Measurements from ENCODE around the gene PHYKPL. TPM values are rescaled to one million over a fixed set of nuclear protein-coding genes. Genes with fewer than 3 reads are reported as not detected.

PHYKPL gene
- total RNA-seq, 1 donor from 2014 or later: 70.2 TPM

DNA sequence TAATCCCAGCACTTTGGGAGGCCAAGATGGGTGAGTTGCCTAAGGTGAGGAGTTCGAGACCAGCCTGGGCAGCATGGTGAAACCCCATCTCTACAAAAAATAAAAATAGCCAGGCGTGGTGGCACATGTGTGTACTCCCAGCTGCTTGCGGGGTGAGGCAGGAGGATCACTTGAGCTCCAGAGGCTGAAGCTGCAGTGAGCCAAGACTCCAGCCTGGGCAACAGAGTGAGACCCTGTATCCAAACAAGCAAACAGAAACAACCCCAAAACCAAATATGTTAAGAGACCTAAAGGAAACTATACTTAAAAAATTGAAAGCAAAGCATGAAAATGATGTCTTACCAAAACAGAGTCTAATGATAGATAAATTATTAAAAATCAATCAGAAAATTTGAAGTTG, 15.8 kb downstream of the PHYKPL start:
- DNase-seq (ENCODE audit: extremely low spot score, unreplicated experiment): no peak
- Mint-ChIP-seq H3K4me1 (ENCODE audit: unreplicated experiment) (peaks cover 6% of the 10 kb centered on the region), H3K4me3 (ENCODE audit: unreplicated experiment) (no peak overlapping the region), H3K9me3 (ENCODE audit: unreplicated experiment) (no peaks in the 10 kb centered on the region), H3K27me3 (ENCODE audit: unreplicated experiment) (no peaks in the 10 kb centered on the region), H3K27ac (ENCODE audit: unreplicated experiment) (no peak overlapping the region), H3K36me3 (ENCODE audit: unreplicated experiment) (peaks cover 12% of the 10 kb centered on the region)
- TF ChIP-seq, protein P1, sequence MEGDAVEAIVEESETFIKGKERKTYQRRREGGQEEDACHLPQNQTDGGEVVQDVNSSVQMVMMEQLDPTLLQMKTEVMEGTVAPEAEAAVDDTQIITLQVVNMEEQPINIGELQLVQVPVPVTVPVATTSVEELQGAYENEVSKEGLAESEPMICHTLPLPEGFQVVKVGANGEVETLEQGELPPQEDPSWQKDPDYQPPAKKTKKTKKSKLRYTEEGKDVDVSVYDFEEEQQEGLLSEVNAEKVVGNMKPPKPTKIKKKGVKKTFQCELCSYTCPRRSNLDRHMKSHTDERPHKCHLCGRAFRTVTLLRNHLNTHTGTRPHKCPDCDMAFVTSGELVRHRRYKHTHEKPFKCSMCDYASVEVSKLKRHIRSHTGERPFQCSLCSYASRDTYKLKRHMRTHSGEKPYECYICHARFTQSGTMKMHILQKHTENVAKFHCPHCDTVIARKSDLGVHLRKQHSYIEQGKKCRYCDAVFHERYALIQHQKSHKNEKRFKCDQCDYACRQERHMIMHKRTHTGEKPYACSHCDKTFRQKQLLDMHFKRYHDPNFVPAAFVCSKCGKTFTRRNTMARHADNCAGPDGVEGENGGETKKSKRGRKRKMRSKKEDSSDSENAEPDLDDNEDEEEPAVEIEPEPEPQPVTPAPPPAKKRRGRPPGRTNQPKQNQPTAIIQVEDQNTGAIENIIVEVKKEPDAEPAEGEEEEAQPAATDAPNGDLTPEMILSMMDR (IDR thresholded peaks at IDR 0.05): no peak

DNA sequence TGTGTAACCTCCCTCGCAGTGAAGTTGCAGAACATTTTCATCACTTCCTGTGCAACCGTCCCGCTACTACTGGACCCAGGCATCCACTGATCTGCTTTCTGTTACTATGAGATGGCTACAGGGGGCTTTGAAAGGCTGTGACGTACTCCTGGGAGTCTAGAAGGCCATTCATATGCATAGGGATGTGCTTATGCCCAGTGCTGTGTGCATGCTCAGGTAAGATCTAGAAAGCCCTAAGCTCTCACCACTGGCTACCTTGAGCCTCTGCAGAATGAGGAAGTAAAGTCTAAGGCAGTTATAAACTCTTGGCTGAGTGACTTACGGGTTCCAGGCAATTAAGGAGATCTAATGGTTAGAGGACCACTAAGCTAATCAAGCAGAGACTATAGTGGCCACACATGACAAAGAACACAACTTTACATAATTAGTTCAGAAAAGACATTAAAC, 16.5 kb downstream of the PHYKPL start:
- Mint-ChIP-seq H3K27ac (ENCODE audit: unreplicated experiment) (no peak overlapping the region), H3K9me3 (ENCODE audit: unreplicated experiment) (no peaks in the 10 kb centered on the region), H3K36me3 (ENCODE audit: unreplicated experiment) (peaks cover 16% of the 10 kb centered on the region), H3K4me1 (ENCODE audit: unreplicated experiment) (peaks cover 6% of the 10 kb centered on the region), H3K4me3 (ENCODE audit: unreplicated experiment) (no peak overlapping the region), H3K27me3 (ENCODE audit: unreplicated experiment) (no peaks in the 10 kb centered on the region)
- TF ChIP-seq, protein P1 (IDR thresholded peaks at IDR 0.05): no peak
- DNase-seq (ENCODE audit: extremely low spot score, unreplicated experiment): no peak

DNA sequence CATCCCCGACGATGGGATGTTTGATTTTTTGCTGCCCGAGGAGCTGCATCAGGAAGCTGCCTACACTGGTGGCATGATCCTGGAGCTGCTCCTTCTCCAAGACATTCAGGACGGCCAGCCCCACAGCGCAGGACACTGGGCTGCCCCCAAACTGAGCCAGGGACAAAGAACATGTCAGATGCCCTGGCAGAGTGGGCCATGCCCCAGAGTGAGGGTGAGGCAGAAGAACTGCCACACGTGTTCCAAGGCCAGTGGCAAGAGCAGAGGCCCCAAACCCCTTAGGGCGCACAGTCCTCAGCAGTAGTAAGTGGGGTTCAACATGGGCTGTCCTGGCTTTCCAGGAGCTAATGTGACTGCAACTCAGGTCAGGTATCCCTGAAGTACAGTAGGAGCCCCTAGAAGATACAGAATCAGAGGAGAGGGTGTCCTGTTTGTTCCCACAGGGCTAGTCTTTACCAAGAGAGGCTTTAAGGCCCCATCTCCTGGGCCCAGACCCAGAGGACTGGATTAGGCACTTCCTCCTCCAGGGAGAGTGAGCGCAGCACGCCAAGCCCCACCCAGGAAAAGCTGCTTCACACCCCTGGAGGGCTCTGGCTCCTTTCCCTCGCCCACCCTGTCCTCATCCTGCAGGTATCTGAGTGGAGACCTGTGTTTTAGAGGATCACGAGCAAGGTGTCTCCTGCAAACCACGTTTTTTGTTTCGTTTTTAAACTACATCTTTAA, 17.2 kb downstream of the PHYKPL start:
- H3K27me3 Mint-ChIP-seq (ENCODE audit: unreplicated experiment): no peaks in the 10 kb centered on the region
- DNase-seq (ENCODE audit: extremely low spot score, unreplicated experiment): no peak
- no peaks in the 10 kb centered on the region for H3K9me3 Mint-ChIP-seq (ENCODE audit: unreplicated experiment)
- H3K27ac Mint-ChIP-seq (ENCODE audit: unreplicated experiment): no peak overlapping the region
- H3K36me3 Mint-ChIP-seq (ENCODE audit: unreplicated experiment): peaks cover 21% of the 10 kb centered on the region
- peaks cover 6% of the 10 kb centered on the region for H3K4me1 Mint-ChIP-seq (ENCODE audit: unreplicated experiment)
- no peak overlapping the region for H3K4me3 Mint-ChIP-seq (ENCODE audit: unreplicated experiment)
- TF ChIP-seq, protein P1 (IDR thresholded peaks at IDR 0.05): no peak

DNA sequence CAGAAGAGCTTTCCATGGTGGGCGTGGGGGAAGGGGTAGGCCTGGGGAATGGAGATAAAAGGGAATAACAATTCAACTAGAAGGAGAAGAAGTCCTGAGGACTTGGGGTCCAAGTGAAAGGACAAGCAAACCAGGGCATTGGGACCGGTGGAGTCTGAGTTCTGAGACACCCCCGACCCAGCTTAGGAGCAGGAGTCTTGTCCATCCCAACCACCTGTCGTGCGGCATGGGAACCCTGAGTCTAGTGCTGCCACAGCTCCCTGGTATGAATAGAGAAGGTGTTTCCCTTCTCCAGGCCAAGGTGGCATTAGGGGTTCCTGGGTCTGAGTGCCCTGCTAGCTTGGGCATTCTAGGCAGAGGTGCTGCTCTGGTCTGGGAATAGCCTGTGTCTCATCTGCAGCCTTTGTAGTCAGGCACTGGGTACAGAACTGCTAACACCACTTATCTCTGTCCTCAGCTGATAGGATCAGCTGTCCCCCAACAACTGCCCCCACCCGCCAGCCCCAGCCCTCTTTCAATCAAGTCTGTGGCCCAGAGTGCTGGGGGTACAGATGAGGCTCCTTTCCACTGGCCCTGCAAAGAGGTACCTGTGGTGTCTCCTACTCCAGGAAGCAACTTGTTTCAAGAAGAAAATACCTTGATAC, 18.3 kb downstream of the PHYKPL start:
- H3K4me3 Mint-ChIP-seq (ENCODE audit: unreplicated experiment): no peak overlapping the region
- H3K4me1 Mint-ChIP-seq (ENCODE audit: unreplicated experiment): peaks cover 6% of the 10 kb centered on the region
- no peaks in the 10 kb centered on the region for H3K27me3 Mint-ChIP-seq (ENCODE audit: unreplicated experiment)
- peaks cover 31% of the 10 kb centered on the region for H3K36me3 Mint-ChIP-seq (ENCODE audit: unreplicated experiment)
- DNase-seq (ENCODE audit: extremely low spot score, unreplicated experiment): no peak
- peak overlapping the region; percentile 57 for H3K27ac Mint-ChIP-seq (ENCODE audit: unreplicated experiment)
- TF ChIP-seq, protein P1 (IDR thresholded peaks at IDR 0.05): no peak
- H3K9me3 Mint-ChIP-seq (ENCODE audit: unreplicated experiment): no peaks in the 10 kb centered on the region

DNA sequence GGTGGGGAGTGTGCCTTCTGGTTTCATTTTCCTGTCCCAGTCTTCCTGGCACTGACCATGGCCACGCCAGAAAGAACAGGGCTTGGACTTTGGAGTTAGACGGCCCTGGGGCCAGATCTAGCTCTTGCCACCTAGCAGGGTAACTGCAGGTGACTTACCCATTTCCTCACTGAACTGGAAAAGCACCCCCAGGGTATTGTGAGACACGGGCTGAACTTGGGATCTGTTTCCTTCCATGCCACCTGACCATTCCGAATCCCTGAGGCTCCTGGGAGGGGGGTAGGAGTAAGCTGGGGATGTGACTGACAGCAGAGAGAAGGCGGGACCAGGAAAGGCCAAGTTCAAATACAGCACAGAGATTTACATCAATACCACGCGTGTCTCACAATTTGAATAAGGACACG, 18.9 kb downstream of the PHYKPL start:
- no peak for DNase-seq (ENCODE audit: extremely low spot score, unreplicated experiment)
- TF ChIP-seq, protein P1 (IDR thresholded peaks at IDR 0.05): no peak
- H3K9me3 Mint-ChIP-seq (ENCODE audit: unreplicated experiment): no peaks in the 10 kb centered on the region
- H3K4me3 Mint-ChIP-seq (ENCODE audit: unreplicated experiment): no peak overlapping the region
- peaks cover 36% of the 10 kb centered on the region for H3K36me3 Mint-ChIP-seq (ENCODE audit: unreplicated experiment)
- H3K4me1 Mint-ChIP-seq (ENCODE audit: unreplicated experiment): peaks cover 4% of the 10 kb centered on the region
- H3K27me3 Mint-ChIP-seq (ENCODE audit: unreplicated experiment): no peaks in the 10 kb centered on the region
- H3K27ac Mint-ChIP-seq (ENCODE audit: unreplicated experiment): peak overlapping the region; percentile 57

Data from osteocyte (in vitro differentiated cells).